Astrocyte (in vitro differentiated cells and primary cell): ENCODE measurements around the gene GNAI2. TPM values are rescaled to one million over a fixed set of nuclear protein-coding genes. Genes with fewer than 3 reads are reported as not detected.

Experiments used
- DNase-seq: peaks from one replicate; pipeline ENCODE4 v3.0.0-alpha.2; 2010; ENCODE audit warnings: low read depth
- FAIRE-seq: peaks from 2 replicates; lab custom pipeline; 2011; peaks lifted over from hg19 to GRCh38; lab: Jason Lieb, UNC
- H2AFZ ChIP-seq: 2 replicates; pipeline ENCODE4 v1.6.0; 2012; ENCODE audit warnings: low read depth, low read length, inconsistent platforms
- H3K27ac ChIP-seq: 2 replicates; pipeline ENCODE4 v1.5.1; 2011; ENCODE audit warnings: low read depth, low read length, inconsistent platforms
- H3K27me3 ChIP-seq: 2 replicates; pipeline ENCODE4 v1.6.0; 2011; ENCODE audit warnings: low read length, inconsistent platforms; ENCODE audit not compliant: insufficient read depth
- H3K36me3 ChIP-seq: 2 replicates; pipeline ENCODE4 v1.5.1; 2011; ENCODE audit warnings: low read length, inconsistent platforms; ENCODE audit not compliant: insufficient read depth
- H3K4me1 ChIP-seq: 2 replicates; pipeline ENCODE4 v1.5.1; 2011; ENCODE audit warnings: low read length, inconsistent platforms; ENCODE audit not compliant: insufficient read depth
- H3K4me2 ChIP-seq: 2 replicates; pipeline ENCODE4 v1.6.0; 2012; ENCODE audit warnings: low read length, inconsistent platforms
- H3K4me3 ChIP-seq: 2 replicates; pipeline ENCODE4 v1.5.1; 2011; ENCODE audit warnings: low read depth, mild to moderate bottlenecking, low read length, inconsistent platforms; ENCODE audit not compliant: insufficient read depth
- H3K79me2 ChIP-seq: 2 replicates; pipeline ENCODE4 v1.6.0; 2012; ENCODE audit warnings: mild to moderate bottlenecking, low read length, inconsistent platforms; ENCODE audit not compliant: insufficient read depth
- H3K9ac ChIP-seq: 2 replicates; pipeline ENCODE4 v1.6.0; 2012; ENCODE audit warnings: mild to moderate bottlenecking, low read length, inconsistent platforms
- H3K9me3 ChIP-seq: 2 replicates; pipeline ENCODE4 v1.5.1; 2012; ENCODE audit warnings: low read depth, mild to moderate bottlenecking, low read length, inconsistent platforms; ENCODE audit not compliant: insufficient read depth
- H4K20me1 ChIP-seq: 2 replicates; pipeline ENCODE4 v1.6.0; 2012; ENCODE audit warnings: low read length, inconsistent platforms; ENCODE audit not compliant: insufficient read depth
- H3K27ac Mint-ChIP-seq: one replicate; pipeline ENCODE4 v1.8.0; 2021; ENCODE audit warnings: mild to moderate bottlenecking, mixed read lengths; ENCODE audit not compliant: unreplicated experiment
- H3K27me3 Mint-ChIP-seq: one replicate; pipeline ENCODE4 v1.8.0; 2021; ENCODE audit warnings: low read depth, mixed read lengths; ENCODE audit not compliant: unreplicated experiment
- H3K36me3 Mint-ChIP-seq: one replicate; pipeline ENCODE4 v1.8.0; 2021; ENCODE audit warnings: low read depth, mixed read lengths; ENCODE audit not compliant: unreplicated experiment
- H3K4me1 Mint-ChIP-seq: one replicate; pipeline ENCODE4 v1.8.0; 2021; ENCODE audit warnings: low read depth, mixed read lengths; ENCODE audit not compliant: unreplicated experiment
- H3K4me3 Mint-ChIP-seq: one replicate; pipeline ENCODE4 v1.8.0; 2021; ENCODE audit warnings: mild to moderate bottlenecking, moderate library complexity, mixed read lengths; ENCODE audit not compliant: unreplicated experiment
- H3K9me3 Mint-ChIP-seq: one replicate; pipeline ENCODE4 v1.8.0; 2021; ENCODE audit warnings: mild to moderate bottlenecking, mixed read lengths; ENCODE audit not compliant: unreplicated experiment
- EZH2 ChIP-seq: IDR thresholded peaks from 2 replicates; pipeline ENCODE4 v1.6.1; 2012; ENCODE audit warnings: mild to moderate bottlenecking, low read length, inconsistent platforms; ENCODE audit not compliant: insufficient read depth
- total RNA-seq: library from RNA; stranded (reverse); gene quantifications from 2 replicates; pipeline ENCODE4 v1.2.1, GENCODE V29; 2021
- TF ChIP-seq, protein P1 (sequence below): IDR thresholded peaks from 2 replicates; pipeline ENCODE4 v1.5.1; 2011; ENCODE audit warnings: low read depth, mild to moderate bottlenecking, inconsistent platforms, low read length, moderate library complexity; ENCODE audit not compliant: insufficient read depth

Gene GNAI2
- total RNA-seq, 1 donor from 2014 or later: 381 TPM

DNA sequence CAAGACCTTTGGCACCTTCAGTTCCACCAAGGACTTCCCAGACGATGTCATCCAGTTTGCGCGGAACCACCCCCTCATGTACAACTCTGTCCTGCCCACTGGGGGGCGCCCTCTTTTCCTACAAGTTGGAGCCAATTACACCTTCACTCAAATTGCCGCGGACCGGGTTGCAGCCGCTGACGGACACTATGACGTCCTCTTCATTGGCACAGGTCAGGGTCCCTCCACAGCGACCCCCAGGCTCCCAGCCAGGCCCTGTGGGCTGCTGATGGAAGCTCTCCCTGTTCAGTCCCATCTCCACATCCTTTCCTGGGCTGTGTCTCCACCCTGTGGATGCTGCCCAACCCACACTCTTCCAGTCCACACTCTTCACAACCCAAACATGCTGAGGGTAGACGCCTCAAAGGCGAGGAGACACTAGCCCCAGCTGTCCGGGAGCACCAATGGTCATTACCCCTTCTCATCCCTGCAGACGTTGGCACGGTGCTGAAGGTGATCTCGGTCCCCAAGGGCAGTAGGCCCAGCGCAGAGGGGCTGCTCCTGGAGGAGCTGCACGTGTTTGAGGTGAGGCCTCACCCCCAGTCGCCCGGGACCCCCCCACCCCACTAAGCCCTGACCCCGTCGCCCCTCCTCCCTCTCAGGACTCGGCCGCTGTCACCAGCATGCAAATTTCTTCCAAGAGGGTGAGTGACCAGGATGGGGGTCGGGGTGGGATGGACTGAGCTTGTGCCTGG, 38.5 kb downstream of the GNAI2 start:
- DNase-seq: no peak

DNA sequence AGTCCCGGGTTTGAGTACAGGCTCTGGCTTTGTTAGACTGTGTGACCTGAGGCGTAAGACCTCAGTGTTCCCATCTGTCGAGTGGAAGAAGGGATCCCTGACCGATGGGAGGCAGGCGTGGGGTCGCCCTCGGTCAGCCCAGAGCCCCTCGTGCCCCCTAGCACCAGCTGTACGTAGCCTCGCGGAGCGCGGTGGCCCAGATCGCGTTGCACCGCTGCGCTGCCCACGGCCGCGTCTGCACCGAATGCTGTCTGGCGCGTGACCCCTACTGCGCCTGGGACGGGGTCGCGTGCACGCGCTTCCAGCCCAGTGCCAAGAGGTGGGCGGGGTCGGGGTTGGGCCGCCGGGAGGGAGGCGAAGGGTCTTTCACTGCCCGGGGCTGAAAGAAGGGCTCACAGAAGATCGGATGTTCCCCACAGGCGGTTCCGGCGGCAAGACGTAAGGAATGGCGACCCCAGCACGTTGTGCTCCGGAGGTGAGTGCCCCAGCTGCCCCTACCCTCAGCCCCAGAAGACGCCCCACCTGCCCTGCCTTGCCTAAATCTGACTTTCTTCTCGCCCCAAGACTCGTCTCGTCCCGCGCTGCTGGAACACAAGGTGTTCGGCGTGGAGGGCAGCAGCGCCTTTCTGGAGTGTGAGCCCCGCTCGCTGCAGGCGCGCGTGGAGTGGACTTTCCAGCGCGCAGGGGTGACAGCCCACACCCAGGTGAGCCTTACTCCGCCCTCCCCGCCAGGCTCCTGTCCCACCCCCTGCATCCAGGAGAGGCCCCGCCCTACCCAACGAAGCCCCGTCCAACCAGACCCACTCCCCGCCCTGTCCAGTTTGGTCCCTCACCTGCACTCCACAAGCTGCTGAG, 39.4 kb downstream of the GNAI2 start:
- Mint-ChIP-seq H3K4me3 (no peak overlapping the region), H3K9me3 (no peaks in the 10 kb centered on the region), H3K4me1 (peaks cover 12% of the 10 kb centered on the region), H3K27ac (no peak overlapping the region), H3K27me3 (peaks cover 22% of the 10 kb centered on the region), H3K36me3 (peaks cover 8% of the 10 kb centered on the region)
- H3K4me3 ChIP-seq: no peak overlapping the region
- H3K9me3 ChIP-seq: no peaks in the 10 kb centered on the region
- no peak overlapping the region for H3K4me2 ChIP-seq
- H4K20me1 ChIP-seq: peaks cover 3% of the 10 kb centered on the region
- H3K9ac ChIP-seq: no peak overlapping the region
- FAIRE-seq (no peak), DNase-seq (no peak)
- no peaks in the 10 kb centered on the region for H3K79me2 ChIP-seq
- peaks cover 27% of the 10 kb centered on the region for H3K27me3 ChIP-seq
- TF ChIP-seq, protein P1, sequence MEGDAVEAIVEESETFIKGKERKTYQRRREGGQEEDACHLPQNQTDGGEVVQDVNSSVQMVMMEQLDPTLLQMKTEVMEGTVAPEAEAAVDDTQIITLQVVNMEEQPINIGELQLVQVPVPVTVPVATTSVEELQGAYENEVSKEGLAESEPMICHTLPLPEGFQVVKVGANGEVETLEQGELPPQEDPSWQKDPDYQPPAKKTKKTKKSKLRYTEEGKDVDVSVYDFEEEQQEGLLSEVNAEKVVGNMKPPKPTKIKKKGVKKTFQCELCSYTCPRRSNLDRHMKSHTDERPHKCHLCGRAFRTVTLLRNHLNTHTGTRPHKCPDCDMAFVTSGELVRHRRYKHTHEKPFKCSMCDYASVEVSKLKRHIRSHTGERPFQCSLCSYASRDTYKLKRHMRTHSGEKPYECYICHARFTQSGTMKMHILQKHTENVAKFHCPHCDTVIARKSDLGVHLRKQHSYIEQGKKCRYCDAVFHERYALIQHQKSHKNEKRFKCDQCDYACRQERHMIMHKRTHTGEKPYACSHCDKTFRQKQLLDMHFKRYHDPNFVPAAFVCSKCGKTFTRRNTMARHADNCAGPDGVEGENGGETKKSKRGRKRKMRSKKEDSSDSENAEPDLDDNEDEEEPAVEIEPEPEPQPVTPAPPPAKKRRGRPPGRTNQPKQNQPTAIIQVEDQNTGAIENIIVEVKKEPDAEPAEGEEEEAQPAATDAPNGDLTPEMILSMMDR: no peak
- peak; percentile 93 for TF ChIP-seq EZH2
- no peak overlapping the region for H3K27ac ChIP-seq
- H3K36me3 ChIP-seq: no peaks in the 10 kb centered on the region
- H3K4me1 ChIP-seq: peaks cover 5% of the 10 kb centered on the region
- H2AFZ ChIP-seq: no peak overlapping the region

More for the DNA sequence above, 38.5 kb downstream of the GNAI2 start:
- H2AFZ ChIP-seq: no peak overlapping the region
- no peaks in the 10 kb centered on the region for H3K79me2 ChIP-seq
- no peaks in the 10 kb centered on the region for H3K9me3 Mint-ChIP-seq
- H3K4me3 Mint-ChIP-seq: no peak overlapping the region
- H3K4me2 ChIP-seq: no peak overlapping the region
- H3K4me3 ChIP-seq: no peak overlapping the region
- no peak for TF ChIP-seq EZH2
- TF ChIP-seq, protein P1: peak; percentile 49
- H3K27me3 Mint-ChIP-seq: peaks cover 22% of the 10 kb centered on the region
- H3K36me3 Mint-ChIP-seq: peaks cover 8% of the 10 kb centered on the region
- H4K20me1 ChIP-seq: peaks cover 3% of the 10 kb centered on the region
- no peak overlapping the region for H3K9ac ChIP-seq
- no peaks in the 10 kb centered on the region for H3K9me3 ChIP-seq
- H3K27ac Mint-ChIP-seq: peak overlapping the region; percentile 10
- H3K27me3 ChIP-seq: peaks cover 27% of the 10 kb centered on the region
- H3K27ac ChIP-seq: no peak overlapping the region
- peaks cover 13% of the 10 kb centered on the region for H3K4me1 ChIP-seq
- no peak for FAIRE-seq
- H3K36me3 ChIP-seq: no peaks in the 10 kb centered on the region
- peaks cover 19% of the 10 kb centered on the region for H3K4me1 Mint-ChIP-seq
